Fibroblast of mammary gland (primary cell): ENCODE data around the gene ASAP2.

Experiments
- DNase-seq: peaks from one replicate; pipeline ENCODE4 v3.0.0-alpha.2; 2010; ENCODE audit warnings: low read depth
- H3K4me3 ChIP-seq: 2 replicates; pipeline ENCODE4 v1.5.1; 2011; ENCODE audit warnings: low read depth, mild to moderate bottlenecking, low read length, moderate library complexity; ENCODE audit not compliant: control insufficient read depth
- TF ChIP-seq, protein P1 (sequence below): conservative IDR thresholded peaks from 2 replicates; pipeline ENCODE4 v1.5.1; 2011; ENCODE audit warnings: low read depth, low read length, inconsistent platforms; ENCODE audit not compliant: control insufficient read depth, insufficient read depth

The ASAP2 gene

DNA sequence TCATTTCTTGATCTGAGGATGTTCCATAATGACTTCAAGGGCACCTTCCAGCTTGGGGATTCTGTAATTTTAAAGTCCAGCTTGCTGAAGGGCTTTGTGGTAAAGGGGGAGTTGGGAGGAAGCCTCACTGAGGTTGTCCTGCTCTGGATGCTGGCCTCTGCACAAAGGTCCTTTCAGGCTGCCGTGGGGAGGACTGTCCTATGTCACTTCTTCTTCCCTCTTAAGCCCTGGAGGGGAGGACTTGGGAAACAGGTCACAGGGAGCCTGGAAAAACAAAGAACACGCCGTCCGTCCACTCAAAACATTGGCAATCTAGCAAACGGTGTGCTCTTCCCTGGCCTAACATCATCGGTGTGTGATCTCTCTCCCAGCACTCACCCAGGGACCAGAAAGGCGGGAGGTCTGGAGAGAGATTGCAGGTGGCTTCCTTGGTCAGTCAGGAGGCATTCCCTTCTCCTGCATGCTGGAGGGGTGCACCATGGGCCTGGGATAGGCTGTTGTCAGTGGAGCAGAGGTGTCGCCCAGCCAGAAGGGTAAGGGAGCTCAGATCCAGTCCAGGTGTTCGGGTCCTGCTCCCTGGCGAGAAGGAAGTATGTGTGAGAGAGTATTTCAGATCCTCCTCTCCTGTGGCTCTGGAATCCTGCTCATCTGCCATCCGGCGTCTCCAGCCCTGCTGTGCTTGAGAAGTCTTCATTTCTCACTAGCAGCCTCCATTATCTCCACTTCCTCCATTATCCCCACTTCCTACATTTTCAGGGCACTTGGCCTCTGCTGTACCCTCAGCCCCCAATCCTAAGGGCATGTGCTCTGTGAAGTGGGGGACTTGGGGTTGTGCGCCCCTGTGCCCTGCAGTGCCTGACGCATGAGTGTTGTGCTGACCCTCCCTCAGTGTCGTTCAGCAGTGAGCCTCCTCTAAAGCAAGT lies 20.1 kb downstream of the ASAP2 start:
- TF ChIP-seq, protein P1, sequence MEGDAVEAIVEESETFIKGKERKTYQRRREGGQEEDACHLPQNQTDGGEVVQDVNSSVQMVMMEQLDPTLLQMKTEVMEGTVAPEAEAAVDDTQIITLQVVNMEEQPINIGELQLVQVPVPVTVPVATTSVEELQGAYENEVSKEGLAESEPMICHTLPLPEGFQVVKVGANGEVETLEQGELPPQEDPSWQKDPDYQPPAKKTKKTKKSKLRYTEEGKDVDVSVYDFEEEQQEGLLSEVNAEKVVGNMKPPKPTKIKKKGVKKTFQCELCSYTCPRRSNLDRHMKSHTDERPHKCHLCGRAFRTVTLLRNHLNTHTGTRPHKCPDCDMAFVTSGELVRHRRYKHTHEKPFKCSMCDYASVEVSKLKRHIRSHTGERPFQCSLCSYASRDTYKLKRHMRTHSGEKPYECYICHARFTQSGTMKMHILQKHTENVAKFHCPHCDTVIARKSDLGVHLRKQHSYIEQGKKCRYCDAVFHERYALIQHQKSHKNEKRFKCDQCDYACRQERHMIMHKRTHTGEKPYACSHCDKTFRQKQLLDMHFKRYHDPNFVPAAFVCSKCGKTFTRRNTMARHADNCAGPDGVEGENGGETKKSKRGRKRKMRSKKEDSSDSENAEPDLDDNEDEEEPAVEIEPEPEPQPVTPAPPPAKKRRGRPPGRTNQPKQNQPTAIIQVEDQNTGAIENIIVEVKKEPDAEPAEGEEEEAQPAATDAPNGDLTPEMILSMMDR, result no peak
- DNase-seq, result no peak
- H3K4me3 ChIP-seq, result no peak overlapping the region

DNA sequence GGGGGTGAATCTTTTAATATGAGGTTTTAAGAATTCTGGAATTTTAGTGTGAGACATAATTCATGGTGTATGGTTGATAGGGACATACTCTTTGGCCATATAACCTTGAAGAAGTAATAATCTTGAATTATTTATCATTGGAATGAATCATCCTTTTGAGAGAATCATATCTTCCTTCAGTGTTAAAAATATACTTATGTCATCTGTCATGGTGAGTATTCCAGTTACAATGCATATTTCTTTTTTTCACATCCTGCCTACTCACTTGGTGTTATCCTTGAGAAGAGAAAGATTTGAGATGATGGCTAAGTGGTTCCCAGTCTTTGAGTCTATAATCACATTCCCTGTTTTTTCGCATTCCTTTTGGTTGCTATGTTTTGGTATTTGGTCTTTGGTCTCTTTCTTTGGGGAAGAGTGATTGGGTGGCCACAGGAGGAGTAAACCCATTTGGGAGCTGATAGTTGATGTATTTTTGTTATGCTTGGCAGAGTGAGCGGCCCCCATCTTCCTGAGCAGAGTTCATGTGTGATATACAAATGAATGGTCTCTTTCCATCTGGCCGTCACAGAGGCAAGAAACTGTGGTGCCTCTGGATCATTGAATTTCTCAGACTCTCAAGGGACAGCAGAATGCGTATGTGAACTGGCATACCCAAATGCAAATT lies 21.6 kb downstream of the ASAP2 start:
- H3K4me3 ChIP-seq, result no peak overlapping the region
- TF ChIP-seq, protein P1, result no peak
- peak; percentile 62 for DNase-seq

DNA sequence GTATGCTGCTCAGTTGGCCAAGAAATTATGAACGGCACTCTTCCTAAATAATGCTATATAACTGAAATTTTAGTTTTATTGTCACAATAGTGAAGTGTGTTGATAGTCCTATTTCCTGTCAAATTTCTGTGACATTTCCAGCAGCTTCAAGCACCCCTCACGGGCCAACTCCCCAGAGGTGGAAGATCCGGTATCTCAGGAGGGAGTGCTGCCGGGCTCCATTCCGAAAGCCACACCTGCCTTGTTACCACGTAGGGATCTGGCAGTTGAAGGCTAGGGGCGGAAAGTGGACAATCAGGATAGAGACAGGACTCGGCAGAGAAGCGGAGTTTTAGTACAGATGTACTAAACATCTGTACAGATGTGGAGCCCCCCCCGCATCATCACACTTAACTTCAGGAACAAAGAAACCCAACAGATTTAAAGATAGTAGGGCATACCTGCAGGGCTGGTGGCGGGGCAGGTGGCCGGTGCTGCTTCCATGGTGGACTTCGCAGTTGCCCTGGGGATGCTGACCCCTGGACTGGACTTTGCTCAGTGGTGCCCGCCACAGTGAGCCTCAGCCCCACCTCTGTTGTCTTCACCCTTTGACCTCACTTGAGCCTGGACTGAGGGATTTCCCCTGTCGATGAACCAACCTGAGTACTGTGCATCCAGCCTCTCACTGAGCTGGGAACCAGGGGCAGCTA lies 22.3 kb downstream of the ASAP2 start:
- TF ChIP-seq, protein P1, result no peak
- DNase-seq, result no peak
- H3K4me3 ChIP-seq, result no peak overlapping the region

DNA sequence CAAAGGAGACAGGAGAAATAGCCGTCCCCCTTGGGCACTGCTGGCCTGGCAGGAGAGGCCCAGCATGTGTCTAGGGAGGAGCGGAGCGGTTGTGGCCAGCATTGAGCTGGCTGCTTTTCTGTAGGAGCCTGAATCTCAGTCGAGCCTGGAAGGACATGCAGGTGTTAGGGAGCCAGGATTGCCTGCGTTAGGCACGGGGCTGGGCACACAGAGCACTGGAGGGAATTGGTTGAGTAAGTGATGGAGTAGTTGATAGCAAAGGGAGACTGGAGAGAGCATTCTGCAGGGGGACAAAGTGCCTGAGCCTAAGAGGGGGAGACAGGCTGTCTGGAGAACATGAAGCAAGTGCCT lies 22.8 kb downstream of the ASAP2 start:
- H3K4me3 ChIP-seq, result no peak overlapping the region
- TF ChIP-seq, protein P1, result no peak

DNA sequence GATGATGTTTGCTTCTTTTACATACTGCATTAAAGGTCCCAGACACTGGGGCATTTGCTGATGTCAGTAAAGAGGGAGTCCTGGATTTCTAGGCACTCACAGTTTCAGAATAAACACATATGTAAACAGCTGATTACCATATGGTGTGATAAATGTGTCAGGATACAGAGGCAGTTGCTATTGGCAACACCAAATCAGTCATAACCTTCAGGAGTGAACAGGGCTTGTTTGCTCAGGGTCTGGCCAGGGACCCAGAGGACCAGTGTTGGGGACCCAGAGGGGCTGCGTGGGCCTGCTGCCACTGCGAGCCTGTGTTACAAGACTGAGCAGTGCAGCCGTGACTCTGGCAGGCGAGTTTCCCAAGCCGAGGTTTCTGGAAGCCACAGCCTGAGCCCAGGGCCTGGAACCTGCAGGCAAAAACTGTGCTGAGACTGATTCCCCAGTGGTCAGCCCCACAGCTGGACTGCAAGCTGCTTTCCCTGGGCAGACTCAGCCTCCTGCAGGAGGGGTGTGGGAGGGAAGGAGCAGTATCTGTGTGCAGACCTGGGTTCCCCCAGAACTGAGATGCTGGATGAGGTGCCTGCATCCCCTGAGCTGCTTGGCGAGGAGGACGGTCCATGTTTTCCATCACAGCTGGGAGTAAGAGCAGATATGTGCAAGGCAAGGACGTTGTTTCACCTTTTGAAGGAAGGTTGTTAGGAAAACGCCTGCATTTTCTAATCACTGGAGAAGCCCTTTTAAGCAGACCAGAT lies 23.6 kb downstream of the ASAP2 start:
- DNase-seq, result peak; percentile 64
- TF ChIP-seq, protein P1, result peak; percentile 8

More for the DNA sequence above, 22.8 kb downstream of the ASAP2 start:
- no peak for DNase-seq

DNA sequence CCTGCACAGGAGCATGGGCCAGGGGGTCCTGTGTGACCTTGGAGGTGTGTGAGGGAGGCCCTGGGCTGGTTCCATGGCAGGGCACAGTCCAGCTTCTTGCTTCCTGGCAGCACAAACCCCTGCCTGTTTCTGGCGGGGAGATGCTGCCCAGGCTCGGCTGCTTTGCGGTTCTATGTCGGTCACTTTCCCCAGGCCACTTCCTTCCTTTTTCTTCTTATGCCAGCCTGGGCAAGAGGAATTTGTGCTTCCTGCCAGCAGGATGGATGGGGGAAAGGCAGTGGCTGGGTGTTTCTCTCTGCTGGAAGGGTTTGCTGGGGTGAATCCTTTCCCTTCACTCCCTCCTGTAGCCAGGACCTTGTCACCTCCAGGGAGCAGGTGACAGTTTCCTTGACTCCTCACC lies 24.3 kb downstream of the ASAP2 start:
- TF ChIP-seq, protein P1, result no peak
- no peak overlapping the region for H3K4me3 ChIP-seq
- DNase-seq, result no peak

More for the DNA sequence above, 23.6 kb downstream of the ASAP2 start:
- no peak overlapping the region for H3K4me3 ChIP-seq
